Tongue (tissue), 2 donors: ENCODE measurements around the gene SBDS. TPM values are rescaled to one million over a fixed set of nuclear protein-coding genes. Genes with fewer than 3 reads are reported as not detected.
"Not testable (repeated sequence)": the region's sequence is repeated elsewhere in the genome, so short reads cannot be mapped to it uniquely, and the experiment has no call there.

Experiments
- DNase-seq: peaks from one replicate; pipeline ENCODE4 v3.0.0-alpha.2; 2015
- total RNA-seq: library from RNA; depleted of rRNA; stranded (reverse); fragments of >200 nt; gene quantifications from one replicate; pipeline ENCODE4 v1.2.3, GENCODE V29; 2014

The SBDS gene
- total RNA-seq = 165 TPM

GRCh38 chr7:66995050-66995776 lies at the start of gene SBDS:
SBDS (minus strand) TSS chr7:66995586; CDS start chr7:66995417, 169 bp downstream.
- peak; percentile 99 for DNase-seq

GRCh38 chr7:67043559-67043930 lies 48.2 kb upstream of the SBDS start:
- DNase-seq = not testable (repeated sequence)

GRCh38 chr7:67042781-67043558 lies 47.6 kb upstream of the SBDS start:
- DNase-seq = peak; percentile 86

GRCh38 chr7:67040832-67041231 lies 45.4 kb upstream of the SBDS start:
- DNase-seq = not testable (repeated sequence)

GRCh38 chr7:67036432-67037395 lies 41.3 kb upstream of the SBDS start:
- DNase-seq = peak; percentile 84

- no peak for DNase-seq
Observed at GRCh38 chr7:67033251-67033650, 37.9 kb upstream of the SBDS start.

- DNase-seq = not testable (repeated sequence)
Observed at GRCh38 chr7:67031685-67032084, 36.3 kb upstream of the SBDS start.

- DNase-seq = not testable (repeated sequence)
Observed at GRCh38 chr7:67025459-67025858, 30.1 kb upstream of the SBDS start.

- DNase-seq = no peak
Observed at GRCh38 chr7:67022511-67022910, 27.1 kb upstream of the SBDS start.

GRCh38 chr7:67021260-67021659 lies 25.9 kb upstream of the SBDS start:
- DNase-seq = no peak

- no peak for DNase-seq
Observed at GRCh38 chr7:67019562-67020390, 24.4 kb upstream of the SBDS start.

GRCh38 chr7:67018940-67019339 lies 23.6 kb upstream of the SBDS start:
- DNase-seq = no peak

- DNase-seq = not testable (repeated sequence)
Observed at GRCh38 chr7:67017971-67018370, 22.6 kb upstream of the SBDS start.

- not testable (repeated sequence) for DNase-seq
Observed at GRCh38 chr7:67014076-67014622, 18.8 kb upstream of the SBDS start.

- not testable (repeated sequence) for DNase-seq
Observed at GRCh38 chr7:67009677-67010076, 14.3 kb upstream of the SBDS start.

- no peak for DNase-seq
Observed at GRCh38 chr7:67008260-67008659, 12.9 kb upstream of the SBDS start.

- DNase-seq = no peak
Observed at GRCh38 chr7:67006965-67007364, 11.6 kb upstream of the SBDS start.

- not testable (repeated sequence) for DNase-seq
Observed at GRCh38 chr7:67004145-67004544, 8.8 kb upstream of the SBDS start.

- peak; percentile 46 for DNase-seq
Observed at GRCh38 chr7:67000601-67001258, 5.3 kb upstream of the SBDS start.

GRCh38 chr7:66996444-66997191 lies 1.2 kb upstream of the SBDS start, which contains the start of gene TYW1:
TYW1 (plus strand) TSS chr7:66996833; CDS start chr7:66996979, 146 bp downstream.
- peak; percentile 99 for DNase-seq
